ENCODE measurements around the gene BDH2.

DNA sequence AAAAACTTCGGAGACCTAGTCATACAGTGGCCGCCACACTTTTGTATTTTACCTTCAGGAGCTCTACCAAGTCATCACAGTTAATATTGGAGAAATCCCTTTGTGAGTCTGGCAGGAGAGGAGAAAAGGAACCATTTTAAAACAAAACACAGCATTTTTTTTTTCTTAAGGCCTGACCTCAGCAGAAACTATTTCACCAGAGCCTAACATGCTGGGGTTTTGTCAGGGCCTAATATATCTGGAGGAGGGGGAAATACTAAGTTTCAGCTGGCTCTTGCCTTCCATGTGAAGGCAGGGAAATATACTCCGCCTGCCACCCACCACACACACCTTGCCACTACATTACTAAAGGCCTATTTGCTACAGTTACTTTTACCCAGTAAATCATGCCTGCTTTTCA, 26.5 kb upstream of the BDH2 start:
- TF ChIP-seq CTCF (IDR thresholded peaks at IDR 0.05), result no peak
- TF ChIP-seq POLR2AphosphoS5 (IDR thresholded peaks at IDR 0.05; ENCODE audit: insufficient read depth in 1 of 2, low read depth in 1 of 2), result no peak

All from vagina (tissue), 2 donors.